Measurements from ENCODE around the gene CD300A. TPM values are rescaled to one million over a fixed set of nuclear protein-coding genes. Genes with fewer than 3 reads are reported as not detected.

CD300A gene
- total and polyA plus RNA-seq, 10 donors: 34.2 to 142 (median 107) TPM

GRCh38 chr17:74424117-74424516, 42.3 kb upstream of the CD300A start:
- Histone ChIP-seq H3K9me3 (no peaks in the 10 kb centered on the region), H3K4me3 (no peak overlapping the region), H3K27me3 (replicated peaks in 1 of 7) (peaks cover 0 to 7% (median 0%) of the 10 kb centered on the region in 7 donors), H3K36me3 (no peaks in the 10 kb centered on the region), H3K27ac (no peak overlapping the region), H3K4me1 (peaks cover 3 to 18% (median 12%) of the 10 kb centered on the region in 6 donors)
- intact Hi-C loops (cut with DNase I; ENCODE audit: low total_unique reads): no loop called here
- no peak for DNase-seq
- no peak for TF ChIP-seq POLR2AphosphoS5 (IDR thresholded peaks at IDR 0.05)
- WGBS, 5 donors: 88 to 94% (median 90%) methylated on average over 7 of the region's 7 CpGs

GRCh38 chr17:74424657-74425056, 41.8 kb upstream of the CD300A start:
- no peak overlapping the region for H3K27ac ChIP-seq

GRCh38 chr17:74426551-74427047, 39.8 kb upstream of the CD300A start:
- Histone ChIP-seq H3K27me3 (replicated peaks in 1 of 7) (peaks cover 0 to 30% (median 10%) of the 10 kb centered on the region in 7 donors), H3K27ac (peak overlapping the region in 6 of 8 donors; percentile 38 to 55 (median 46)), H3K36me3 (no peaks in the 10 kb centered on the region), H3K4me1 (peaks cover 7 to 41% (median 30%) of the 10 kb centered on the region in 6 donors), H3K9me3 (no peaks in the 10 kb centered on the region), H3K4me3 (no peak overlapping the region)
- intact Hi-C loops (cut with DNase I; ENCODE audit: low total_unique reads): no loop called here
- 54 to 71% (median 68%) methylated on average over 9 of the region's 9 CpGs for WGBS, 5 donors
- no peak for DNase-seq
- TF ChIP-seq POLR2A (IDR thresholded peaks at IDR 0.05) (no peak), POLR2AphosphoS5 (IDR thresholded peaks at IDR 0.05) (peak in 2 of 3 donors; percentile 51 to 64)

More at GRCh38 chr17:74424657-74425056, 41.8 kb upstream of the CD300A start:
- Histone ChIP-seq H3K36me3 (no peaks in the 10 kb centered on the region), H3K27me3 (replicated peaks in 1 of 7) (peaks cover 0 to 10% (median 0%) of the 10 kb centered on the region in 7 donors), H3K4me3 (no peak overlapping the region), H3K9me3 (no peaks in the 10 kb centered on the region), H3K4me1 (peaks cover 3 to 21% (median 12%) of the 10 kb centered on the region in 6 donors)
- DNase-seq: no peak
- 83 to 89% (median 86%) methylated on average over 6 to 14 of the region's 14 CpGs for WGBS, 5 donors
- peak in 1 of 3 donors; percentile 64 for TF ChIP-seq POLR2AphosphoS5 (IDR thresholded peaks at IDR 0.05)
- TF ChIP-seq CTCF (IDR thresholded peaks at IDR 0.05 in 8 of 11, conservative IDR thresholded peaks at IDR 0.05 in 3 of 11): no peak
- intact Hi-C loops (cut with DNase I; ENCODE audit: low total_unique reads): no loop called here

- Histone ChIP-seq H3K4me3 (no peak overlapping the region), H3K9me3 (no peaks in the 10 kb centered on the region), H3K27ac (peak overlapping the region in 6 of 8 donors; percentile 38 to 55 (median 46)), H3K27me3 (replicated peaks in 1 of 7) (peaks cover 0 to 36% (median 16%) of the 10 kb centered on the region in 7 donors), H3K4me1 (peaks cover 13 to 47% (median 36%) of the 10 kb centered on the region in 6 donors), H3K36me3 (no peaks in the 10 kb centered on the region)
- DNase-seq: no peak
- 57 to 74% (median 69%) methylated on average over 6 to 10 of the region's 10 CpGs for WGBS, 5 donors
- TF ChIP-seq POLR2A (IDR thresholded peaks at IDR 0.05) (no peak), POLR2AphosphoS5 (IDR thresholded peaks at IDR 0.05) (no peak), CTCF (IDR thresholded peaks at IDR 0.05 in 8 of 11, conservative IDR thresholded peaks at IDR 0.05 in 3 of 11) (no peak)
- intact Hi-C loops (cut with DNase I; ENCODE audit: low total_unique reads): no loop called here
These were observed 39.2 kb upstream of the CD300A start for GRCh38 chr17:74427048-74427762.

GRCh38 chr17:74427763-74428153, 38.7 kb upstream of the CD300A start:
- Histone ChIP-seq H3K4me3 (no peak overlapping the region), H3K27me3 (replicated peaks in 1 of 7) (peaks cover 0 to 41% (median 21%) of the 10 kb centered on the region in 7 donors), H3K27ac (peak overlapping the region in 4 of 8 donors; percentile 38 to 55 (median 43)), H3K9me3 (no peaks in the 10 kb centered on the region), H3K36me3 (no peaks in the 10 kb centered on the region), H3K4me1 (peaks cover 17 to 52% (median 41%) of the 10 kb centered on the region in 6 donors)
- TF ChIP-seq CTCF (IDR thresholded peaks at IDR 0.05 in 8 of 11, conservative IDR thresholded peaks at IDR 0.05 in 3 of 11): no peak
- no peak for TF ChIP-seq POLR2AphosphoS5 (IDR thresholded peaks at IDR 0.05)
- TF ChIP-seq POLR2A (IDR thresholded peaks at IDR 0.05): no peak
- 67 to 81% (median 78%) methylated on average over 6 of the region's 6 CpGs for WGBS, 5 donors
- no peak for DNase-seq
- intact Hi-C loops (cut with DNase I; ENCODE audit: low total_unique reads): no loop called here

Data from spleen (tissue), 11 donors.